Stimulated activated naive B cell treated with anti-CD40 and anti-IgM and Interleukin-4, amounts not matched to agents 10 μg/mL and 1 μg/mL and 100 μg/mL, for 72 hours (primary cell): ENCODE measurements around the gene GHITM.
A peak's percentile ranks its signal among the peaks of the same experiment; 100 is the strongest.
"Not testable (repeated sequence)": the region's sequence is repeated elsewhere in the genome, so short reads cannot be mapped to it uniquely, and the experiment has no call there.

Experiments
- ATAC-seq, 2 donors: fragments of 150-1000 bp; cut with Tn5 transposase; replicated peaks; 2 replicates each; pipeline ENCODE4 v1.10.0; 2021; ENCODE audit warnings: moderate library complexity in 1 of 2
- DNase-seq: peaks from one replicate; pipeline ENCODE4 v3.0.0; 2021
- H3K27ac Mint-ChIP-seq: one replicate; pipeline ENCODE4 v1.8.0; 2022; ENCODE audit warnings: mild to moderate bottlenecking, mixed read lengths
- H3K27me3 Mint-ChIP-seq, 2 donors: one replicate each; pipeline ENCODE4 v1.8.0; 2022; ENCODE audit warnings: mixed read lengths in 2 of 2
- H3K36me3 Mint-ChIP-seq, 2 donors: one replicate each; pipeline ENCODE4 v1.8.0; 2022; ENCODE audit warnings: mixed read lengths in 2 of 2, mild to moderate bottlenecking in 1 of 2
- H3K4me1 Mint-ChIP-seq, 2 donors: one replicate each; pipeline ENCODE4 v1.8.0; 2022; ENCODE audit warnings: mixed read lengths in 2 of 2, mild to moderate bottlenecking in 1 of 2
- H3K4me3 Mint-ChIP-seq, 2 donors: one replicate each; pipeline ENCODE4 v1.8.0; 2022; ENCODE audit warnings: mild to moderate bottlenecking in 2 of 2, mixed read lengths in 2 of 2, moderate library complexity in 1 of 2
- H3K9me3 Mint-ChIP-seq, 2 donors: one replicate each; pipeline ENCODE4 v1.8.0; 2022; ENCODE audit warnings: mixed read lengths in 2 of 2, mild to moderate bottlenecking in 1 of 2

The GHITM gene

GRCh38 chr10:84176351-84176750 is 37.0 kb downstream of the GHITM start:
- Mint-ChIP-seq H3K36me3 (peaks cover under 1 to 5% of the 10 kb centered on the region in 2 donors), H3K9me3 (peaks cover 0 to 2% of the 10 kb centered on the region in 2 donors), H3K4me1 (peaks cover 23 to 25% of the 10 kb centered on the region in 2 donors), H3K4me3 (no peak overlapping the region), H3K27ac (no peak overlapping the region), H3K27me3 (no peaks in the 10 kb centered on the region)
- DNase-seq = no peak
- no peak for ATAC-seq

DNA sequence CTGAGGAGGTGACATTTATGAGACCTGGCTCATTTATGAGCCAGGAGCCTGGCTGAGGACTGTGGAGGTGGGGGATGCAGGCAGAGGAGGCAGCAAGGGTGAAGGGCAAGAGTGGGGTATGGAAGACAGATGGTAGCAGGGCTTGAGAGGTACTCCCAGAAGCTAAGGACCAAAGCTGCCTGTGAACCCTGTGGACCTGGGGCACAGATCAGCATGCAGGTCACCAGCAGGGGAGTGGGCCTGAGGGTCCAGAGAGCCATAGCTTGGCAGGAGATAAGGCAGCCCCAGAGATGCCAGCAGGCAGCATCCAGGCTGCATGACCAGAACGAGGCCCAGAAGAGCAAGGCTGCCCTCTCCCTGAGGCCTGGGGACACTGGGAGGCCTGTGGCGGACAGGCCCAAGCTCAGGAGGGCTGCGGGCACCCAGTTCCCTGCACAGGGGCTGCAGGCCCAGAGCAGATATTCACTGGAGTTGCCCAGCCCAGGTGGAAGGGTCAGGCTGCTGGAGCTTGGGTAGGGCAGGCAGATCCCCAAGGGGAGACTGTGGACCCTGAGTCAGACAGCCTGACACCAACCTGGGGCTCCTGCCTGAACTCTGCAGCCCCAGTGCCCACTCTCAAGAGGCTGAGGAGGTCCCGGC is 37.6 kb downstream of the GHITM start:
- H3K9me3 Mint-ChIP-seq = no peaks in the 10 kb centered on the region
- H3K36me3 Mint-ChIP-seq = no peaks in the 10 kb centered on the region
- DNase-seq = no peak
- no peak overlapping the region for H3K27ac Mint-ChIP-seq
- no peak for ATAC-seq
- no peaks in the 10 kb centered on the region for H3K27me3 Mint-ChIP-seq
- H3K4me1 Mint-ChIP-seq = peaks cover 18 to 19% of the 10 kb centered on the region in 2 donors
- H3K4me3 Mint-ChIP-seq = no peak overlapping the region

DNA sequence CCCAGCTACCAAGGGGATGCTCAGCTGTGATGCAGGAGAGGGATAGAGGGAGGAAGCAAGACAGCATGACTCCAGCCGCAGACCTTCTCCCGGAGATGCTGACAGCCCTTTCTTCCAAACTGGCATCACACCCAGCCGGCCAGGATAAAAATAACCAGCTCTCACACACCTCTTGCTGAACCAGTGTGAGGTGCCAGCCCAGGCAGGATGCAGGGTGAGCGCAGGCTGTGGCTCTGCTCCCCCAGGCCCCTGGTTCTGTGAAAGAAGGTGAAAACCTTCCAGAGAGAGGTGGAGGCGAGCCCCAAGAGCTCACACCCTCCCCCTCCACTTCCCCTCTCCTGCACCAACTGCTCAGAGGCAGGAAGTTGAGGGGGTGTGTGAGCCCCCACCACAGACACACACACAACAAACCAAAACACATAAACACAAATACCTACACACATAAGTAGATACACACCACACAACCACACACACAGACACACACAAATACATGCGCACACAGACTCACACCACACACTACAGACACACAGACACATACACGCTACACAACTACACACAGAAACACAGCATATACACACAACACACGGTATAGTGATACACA is 38.3 kb downstream of the GHITM start:
- H3K27ac Mint-ChIP-seq = no peak overlapping the region
- peak; percentile 45 to 55 for ATAC-seq

GRCh38 chr10:84178160-84178609 is 38.9 kb downstream of the GHITM start:
- ATAC-seq (no peak), DNase-seq (no peak)
- no peaks in the 10 kb centered on the region for H3K9me3 Mint-ChIP-seq
- H3K4me1 Mint-ChIP-seq = peaks cover 7 to 8% of the 10 kb centered on the region in 2 donors
- peaks cover 4 to 6% of the 10 kb centered on the region in 2 donors for H3K27me3 Mint-ChIP-seq
- no peaks in the 10 kb centered on the region for H3K36me3 Mint-ChIP-seq
- no peak overlapping the region for H3K27ac Mint-ChIP-seq
- H3K4me3 Mint-ChIP-seq = no peak overlapping the region

More for the DNA sequence above, 38.3 kb downstream of the GHITM start:
- Mint-ChIP-seq H3K9me3 (no peaks in the 10 kb centered on the region), H3K4me1 (peaks cover 12 to 13% of the 10 kb centered on the region in 2 donors), H3K4me3 (no peak overlapping the region), H3K36me3 (no peaks in the 10 kb centered on the region), H3K27me3 (peaks cover 2 to 3% of the 10 kb centered on the region in 2 donors)
- no peak for DNase-seq

GRCh38 chr10:84179059-84179710 is 39.9 kb downstream of the GHITM start:
- Mint-ChIP-seq H3K4me1 (peaks cover 6 to 7% of the 10 kb centered on the region in 2 donors), H3K9me3 (no peaks in the 10 kb centered on the region), H3K27me3 (peaks cover 4 to 6% of the 10 kb centered on the region in 2 donors), H3K27ac (no peak overlapping the region), H3K36me3 (no peaks in the 10 kb centered on the region), H3K4me3 (no peak overlapping the region)
- DNase-seq = peak; percentile 41
- ATAC-seq = peak; percentile 88 to 91

GRCh38 chr10:84180386-84180785 is 41.1 kb downstream of the GHITM start:
- H3K4me1 Mint-ChIP-seq = peaks cover 10 to 11% of the 10 kb centered on the region in 2 donors
- not testable (repeated sequence) for H3K4me3 Mint-ChIP-seq, H3K36me3 Mint-ChIP-seq, DNase-seq, H3K9me3 Mint-ChIP-seq, H3K27ac Mint-ChIP-seq, ATAC-seq
- peaks cover 4 to 14% of the 10 kb centered on the region in 2 donors for H3K27me3 Mint-ChIP-seq

DNA sequence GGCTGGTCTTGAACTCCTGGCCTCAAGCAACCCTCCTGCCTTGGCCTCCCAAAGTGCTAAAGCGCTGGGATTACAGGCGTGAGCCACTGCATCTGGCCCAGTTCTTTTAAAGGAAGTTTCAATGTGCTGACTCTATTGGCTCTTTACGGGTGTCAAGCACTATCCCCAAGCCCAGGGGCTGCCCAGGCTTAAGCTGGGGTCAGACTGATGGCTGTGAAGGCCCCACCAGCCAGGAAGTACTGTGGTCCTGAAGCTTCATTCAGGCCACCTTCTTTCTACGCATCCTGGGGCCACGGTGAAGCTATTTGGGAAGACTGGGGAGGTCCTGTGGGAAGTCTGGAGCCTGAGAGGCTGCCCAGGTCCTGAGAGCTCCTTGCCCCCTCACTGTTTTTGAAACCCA is 42.3 kb downstream of the GHITM start:
- ATAC-seq = no peak
- Mint-ChIP-seq H3K4me3 (no peak overlapping the region), H3K4me1 (peaks cover 9% of the 10 kb centered on the region in 2 donors), H3K27ac (no peak overlapping the region), H3K36me3 (no peaks in the 10 kb centered on the region), H3K27me3 (peaks cover 4 to 14% of the 10 kb centered on the region in 2 donors), H3K9me3 (no peaks in the 10 kb centered on the region)
- no peak for DNase-seq

DNA sequence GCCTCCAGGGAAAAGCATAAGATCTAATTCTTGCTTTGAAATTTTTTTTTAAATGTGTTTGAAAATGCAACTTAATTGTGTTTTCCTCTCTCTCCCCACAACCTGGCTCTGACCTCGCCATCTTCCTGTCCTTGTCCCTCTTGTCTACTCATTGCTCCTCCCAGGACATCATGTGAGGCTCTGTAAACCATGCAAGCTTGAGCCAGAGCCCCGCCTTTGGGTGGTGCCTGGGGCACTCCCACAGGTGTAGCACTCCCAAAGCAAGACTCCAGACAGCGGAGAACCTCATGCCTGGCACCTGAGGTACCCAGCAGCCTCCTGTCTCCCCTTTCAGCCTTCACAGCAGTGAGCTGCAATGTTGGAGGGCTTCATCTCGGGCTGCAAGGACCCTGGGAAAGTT is 45.2 kb downstream of the GHITM start:
- H3K36me3 Mint-ChIP-seq = no peaks in the 10 kb centered on the region
- H3K27ac Mint-ChIP-seq = no peak overlapping the region
- no peak overlapping the region for H3K4me3 Mint-ChIP-seq
- peaks cover 4 to 14% of the 10 kb centered on the region in 2 donors for H3K27me3 Mint-ChIP-seq
- ATAC-seq (peak in 1 of 2 donors; percentile 36), DNase-seq (no peak)
- peaks cover 3 to 6% of the 10 kb centered on the region in 2 donors for H3K4me1 Mint-ChIP-seq
- H3K9me3 Mint-ChIP-seq = no peaks in the 10 kb centered on the region

GRCh38 chr10:84185526-84186175 is 46.3 kb downstream of the GHITM start:
- H3K4me3 Mint-ChIP-seq = no peak overlapping the region
- peaks cover 4 to 20% of the 10 kb centered on the region in 2 donors for H3K27me3 Mint-ChIP-seq
- no peaks in the 10 kb centered on the region for H3K36me3 Mint-ChIP-seq
- DNase-seq (no peak), ATAC-seq (no peak)
- H3K9me3 Mint-ChIP-seq = no peaks in the 10 kb centered on the region
- H3K27ac Mint-ChIP-seq = no peak overlapping the region
- H3K4me1 Mint-ChIP-seq = peaks cover 3 to 6% of the 10 kb centered on the region in 2 donors

GRCh38 chr10:84188815-84189214 is 49.5 kb downstream of the GHITM start:
- DNase-seq (no peak), ATAC-seq (no peak)
- Mint-ChIP-seq H3K4me3 (no peak overlapping the region), H3K36me3 (no peaks in the 10 kb centered on the region), H3K4me1 (peaks cover 3 to 6% of the 10 kb centered on the region in 2 donors), H3K9me3 (no peaks in the 10 kb centered on the region), H3K27me3 (peaks cover 18 to 42% of the 10 kb centered on the region in 2 donors), H3K27ac (no peak overlapping the region)

- H3K4me3 Mint-ChIP-seq = no peak overlapping the region
- no peaks in the 10 kb centered on the region for H3K36me3 Mint-ChIP-seq
- H3K27me3 Mint-ChIP-seq = peaks cover 25 to 41% of the 10 kb centered on the region in 2 donors
- peaks cover 4 to 5% of the 10 kb centered on the region in 2 donors for H3K4me1 Mint-ChIP-seq
- no peak for ATAC-seq
- no peak for DNase-seq
- H3K27ac Mint-ChIP-seq = no peak overlapping the region
- H3K9me3 Mint-ChIP-seq = no peaks in the 10 kb centered on the region
Measured at GRCh38 chr10:84190621-84191020, 51.3 kb downstream of the GHITM start.

DNA sequence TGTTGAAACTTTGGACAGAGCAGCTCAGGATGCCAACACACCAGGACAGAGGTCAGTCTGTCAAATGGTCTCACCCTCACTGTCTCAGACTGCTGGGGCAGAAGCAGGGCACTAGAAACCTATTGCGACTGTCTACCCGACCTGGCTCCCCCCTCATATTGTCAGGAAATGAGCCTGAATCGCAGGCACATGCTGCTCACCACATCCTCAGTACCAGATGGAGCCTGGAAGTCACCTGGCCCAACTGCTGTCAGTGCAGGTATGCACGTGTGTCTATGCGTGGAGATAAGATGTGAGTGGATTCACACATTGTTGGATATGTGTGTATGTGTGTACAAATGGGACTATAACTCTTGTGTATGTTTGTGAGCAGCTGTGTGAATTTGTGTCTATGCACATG is 51.8 kb downstream of the GHITM start:
- peaks cover 30 to 46% of the 10 kb centered on the region in 2 donors for H3K27me3 Mint-ChIP-seq
- H3K36me3 Mint-ChIP-seq = no peaks in the 10 kb centered on the region
- peaks cover 4 to 5% of the 10 kb centered on the region in 2 donors for H3K4me1 Mint-ChIP-seq
- no peak for ATAC-seq
- no peak overlapping the region for H3K27ac Mint-ChIP-seq
- H3K9me3 Mint-ChIP-seq = no peaks in the 10 kb centered on the region
- DNase-seq = no peak
- H3K4me3 Mint-ChIP-seq = no peak overlapping the region

DNA sequence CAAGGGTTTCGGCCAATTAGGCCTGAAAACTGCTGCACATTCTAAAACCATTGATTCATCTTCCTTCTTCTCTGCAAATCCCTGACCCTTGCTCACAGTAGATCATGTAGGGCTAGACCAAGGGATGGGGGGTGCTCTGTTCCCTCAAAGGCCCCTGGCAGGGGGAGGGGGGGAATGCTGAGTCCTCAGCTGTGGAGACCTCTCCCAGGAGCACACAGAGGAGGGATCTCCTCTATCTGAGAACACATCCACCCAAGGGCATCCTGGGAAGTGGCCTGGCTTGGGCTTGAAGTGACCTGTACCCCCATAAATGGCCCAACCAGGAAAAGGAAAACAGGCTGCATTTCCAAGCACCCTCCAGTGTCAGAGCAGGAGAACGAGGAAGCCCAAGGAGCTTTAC is 54.0 kb downstream of the GHITM start:
- no peaks in the 10 kb centered on the region for H3K36me3 Mint-ChIP-seq
- H3K4me3 Mint-ChIP-seq = no peak overlapping the region
- ATAC-seq (no peak), DNase-seq (no peak)
- no peak overlapping the region for H3K27ac Mint-ChIP-seq
- peaks cover 48 to 66% of the 10 kb centered on the region in 2 donors for H3K27me3 Mint-ChIP-seq
- peaks cover 4 to 5% of the 10 kb centered on the region in 2 donors for H3K4me1 Mint-ChIP-seq
- H3K9me3 Mint-ChIP-seq = no peaks in the 10 kb centered on the region

- Mint-ChIP-seq H3K36me3 (no peaks in the 10 kb centered on the region), H3K27me3 (peaks cover 53 to 70% of the 10 kb centered on the region in 2 donors), H3K4me1 (peaks cover 4 to 5% of the 10 kb centered on the region in 2 donors), H3K27ac (no peak overlapping the region), H3K9me3 (no peaks in the 10 kb centered on the region), H3K4me3 (peak overlapping the region in 1 of 2 donors; percentile 74)
- ATAC-seq (peak in 1 of 2 donors; percentile 18), DNase-seq (no peak)
Measured at GRCh38 chr10:84193846-84194423, 54.6 kb downstream of the GHITM start.
